ENCODE results near the gene TBL1XR1. TPM values are rescaled to one million over a fixed set of nuclear protein-coding genes. Genes with fewer than 3 reads are reported as not detected.

TBL1XR1 gene
- total and polyA plus RNA-seq, 2 of the 4 experiments (the other 2 are of a cell fraction) = 25.2 to 170 TPM

DNA sequence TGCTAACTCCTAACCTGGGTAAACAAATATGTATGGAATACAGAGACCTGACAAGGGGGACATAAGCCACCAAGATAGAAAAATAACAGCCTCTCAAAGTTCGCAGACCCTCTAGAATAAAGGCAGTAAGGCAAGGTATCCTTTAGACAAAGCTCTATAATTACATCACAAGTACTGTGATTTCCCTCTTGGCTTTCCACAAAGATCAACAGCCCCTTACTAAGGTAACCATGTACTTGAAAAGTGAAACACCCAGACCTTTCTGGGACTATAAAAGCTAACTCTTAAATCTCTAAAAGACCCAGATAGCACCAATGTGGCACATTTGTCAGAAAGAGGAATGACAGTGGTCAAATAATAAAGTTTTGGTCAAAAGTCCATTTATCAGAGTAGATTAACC is 51.9 kb downstream of the TBL1XR1 start:
- H2BK120ac ChIP-seq (ENCODE audit: low read depth, low read length) = no peak overlapping the region
- no peak overlapping the region for H4K91ac ChIP-seq (ENCODE audit: insufficient read depth, low read depth, low read length)
- no peak overlapping the region for H3K27ac ChIP-seq (ENCODE audit: insufficient read depth, low read length)
- no peak overlapping the region for H2BK20ac ChIP-seq (ENCODE audit: low read depth, low read length)
- intact Hi-C loops (cut with micrococcal nuclease) (no loop called here), dilution Hi-C loops (cut with HindIII; ENCODE audit: low sequenced_read_pairs, unreplicated experiment) (no loop called here), in situ Hi-C loops (cut with MboI; ENCODE audit: low sequenced_read_pairs) (no loop called here)
- H3K9me3 ChIP-seq (ENCODE audit: control insufficient read depth, insufficient read depth, low read length) = no peaks in the 10 kb centered on the region
- no peak overlapping the region for H2BK5ac ChIP-seq (ENCODE audit: low read depth, low read length, poor library complexity, severe bottlenecking)
- H3K4me3 ChIP-seq (ENCODE audit: insufficient read depth, low read depth, low read length) = no peak overlapping the region
- DNase-seq (no peak), ATAC-seq (ENCODE audit: low read depth) (no peak)
- no peaks in the 10 kb centered on the region for H3K36me3 ChIP-seq (ENCODE audit: control insufficient read depth, insufficient read depth, low read length)
- CTCF ChIA-PET = no interaction called here
- H3K56ac ChIP-seq (ENCODE audit: extremely low read depth, insufficient read depth, low read length) = no peak overlapping the region
- no peak overlapping the region for H3K14ac ChIP-seq (replicated peaks; ENCODE audit: low read depth, low read length)
- TF ChIP-seq CHD1 (IDR thresholded peaks at IDR 0.05; ENCODE audit: low read depth, low read length) = no peak
- no peak for TF ChIP-seq MAZ (IDR thresholded peaks at IDR 0.05; ENCODE audit: borderline replicate concordance, low read depth, low read length)
- no peak for TF ChIP-seq MXI1 (IDR thresholded peaks at IDR 0.05; ENCODE audit: borderline replicate concordance, low read depth, low read length)
- TF ChIP-seq, protein P1, sequence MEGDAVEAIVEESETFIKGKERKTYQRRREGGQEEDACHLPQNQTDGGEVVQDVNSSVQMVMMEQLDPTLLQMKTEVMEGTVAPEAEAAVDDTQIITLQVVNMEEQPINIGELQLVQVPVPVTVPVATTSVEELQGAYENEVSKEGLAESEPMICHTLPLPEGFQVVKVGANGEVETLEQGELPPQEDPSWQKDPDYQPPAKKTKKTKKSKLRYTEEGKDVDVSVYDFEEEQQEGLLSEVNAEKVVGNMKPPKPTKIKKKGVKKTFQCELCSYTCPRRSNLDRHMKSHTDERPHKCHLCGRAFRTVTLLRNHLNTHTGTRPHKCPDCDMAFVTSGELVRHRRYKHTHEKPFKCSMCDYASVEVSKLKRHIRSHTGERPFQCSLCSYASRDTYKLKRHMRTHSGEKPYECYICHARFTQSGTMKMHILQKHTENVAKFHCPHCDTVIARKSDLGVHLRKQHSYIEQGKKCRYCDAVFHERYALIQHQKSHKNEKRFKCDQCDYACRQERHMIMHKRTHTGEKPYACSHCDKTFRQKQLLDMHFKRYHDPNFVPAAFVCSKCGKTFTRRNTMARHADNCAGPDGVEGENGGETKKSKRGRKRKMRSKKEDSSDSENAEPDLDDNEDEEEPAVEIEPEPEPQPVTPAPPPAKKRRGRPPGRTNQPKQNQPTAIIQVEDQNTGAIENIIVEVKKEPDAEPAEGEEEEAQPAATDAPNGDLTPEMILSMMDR (conservative IDR thresholded peaks at IDR 0.05; ENCODE audit: low read depth, low read length) = no peak
- no peak for TF ChIP-seq RFX5 (IDR thresholded peaks at IDR 0.05; ENCODE audit: low read depth, low read length)
- TF ChIP-seq SMC3 (IDR thresholded peaks at IDR 0.05; ENCODE audit: low read depth, low read length) = no peak
- TF ChIP-seq CEBPB (IDR thresholded peaks at IDR 0.05; ENCODE audit: low read depth, low read length) = no peak
- no peak for TF ChIP-seq BHLHE40 (IDR thresholded peaks at IDR 0.05; ENCODE audit: low read depth, low read length)
- TF ChIP-seq POLR2A (IDR thresholded peaks at IDR 0.05; ENCODE audit: low read depth, low read length) = no peak
- no peak for TF ChIP-seq MAFK (IDR thresholded peaks at IDR 0.05; ENCODE audit: low read depth, low read length)
- TF ChIP-seq NFE2L2 (IDR thresholded peaks at IDR 0.05; ENCODE audit: low read depth, low read length) = no peak
- TF ChIP-seq RCOR1 (IDR thresholded peaks at IDR 0.05; ENCODE audit: insufficient replicate concordance, low read length) = no peak
- no peak for TF ChIP-seq RAD21 (IDR thresholded peaks at IDR 0.05; ENCODE audit: low read length)
- TF ChIP-seq, protein P2, sequence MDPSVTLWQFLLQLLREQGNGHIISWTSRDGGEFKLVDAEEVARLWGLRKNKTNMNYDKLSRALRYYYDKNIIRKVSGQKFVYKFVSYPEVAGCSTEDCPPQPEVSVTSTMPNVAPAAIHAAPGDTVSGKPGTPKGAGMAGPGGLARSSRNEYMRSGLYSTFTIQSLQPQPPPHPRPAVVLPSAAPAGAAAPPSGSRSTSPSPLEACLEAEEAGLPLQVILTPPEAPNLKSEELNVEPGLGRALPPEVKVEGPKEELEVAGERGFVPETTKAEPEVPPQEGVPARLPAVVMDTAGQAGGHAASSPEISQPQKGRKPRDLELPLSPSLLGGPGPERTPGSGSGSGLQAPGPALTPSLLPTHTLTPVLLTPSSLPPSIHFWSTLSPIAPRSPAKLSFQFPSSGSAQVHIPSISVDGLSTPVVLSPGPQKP (IDR thresholded peaks at IDR 0.05; ENCODE audit: borderline replicate concordance, low read depth, low read length) = no peak
- TF ChIP-seq, protein P3, sequence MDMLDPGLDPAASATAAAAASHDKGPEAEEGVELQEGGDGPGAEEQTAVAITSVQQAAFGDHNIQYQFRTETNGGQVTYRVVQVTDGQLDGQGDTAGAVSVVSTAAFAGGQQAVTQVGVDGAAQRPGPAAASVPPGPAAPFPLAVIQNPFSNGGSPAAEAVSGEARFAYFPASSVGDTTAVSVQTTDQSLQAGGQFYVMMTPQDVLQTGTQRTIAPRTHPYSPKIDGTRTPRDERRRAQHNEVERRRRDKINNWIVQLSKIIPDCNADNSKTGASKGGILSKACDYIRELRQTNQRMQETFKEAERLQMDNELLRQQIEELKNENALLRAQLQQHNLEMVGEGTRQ (IDR thresholded peaks at IDR 0.05; ENCODE audit: low read depth, low read length) = no peak
- no peak for TF ChIP-seq FOS (IDR thresholded peaks at IDR 0.05; ENCODE audit: low read depth, low read length)
- H2AFZ ChIP-seq (replicated peaks; ENCODE audit: low read length, poor library complexity) = no peak overlapping the region
- H4K20me1 ChIP-seq (ENCODE audit: insufficient read depth, low read length) = peaks cover 83% of the 10 kb centered on the region
- no peak overlapping the region for H2AK5ac ChIP-seq (ENCODE audit: low read depth, low read length)
- POLR2A ChIA-PET (ENCODE audit: unreplicated experiment) = no interaction called here
- no peak overlapping the region for H2BK15ac ChIP-seq (ENCODE audit: low read depth, low read length)
- H3K9ac ChIP-seq (ENCODE audit: low read depth, low read length) = no peak overlapping the region
- H3K4ac ChIP-seq (ENCODE audit: low read depth, low read length) = no peak overlapping the region
- no peak overlapping the region for H2AK9ac ChIP-seq (replicated peaks; ENCODE audit: low read depth, low read length, poor library complexity)
- no peak overlapping the region for H4K8ac ChIP-seq (ENCODE audit: low read depth in 2 of 2, low read length in 2 of 2)
- no peaks in the 10 kb centered on the region for H3K27me3 ChIP-seq (ENCODE audit: control insufficient read depth, insufficient read depth, low read length)
- no TSS peak for BruUV-seq (replicated peaks)
- WGBS, 2 experiments (ENCODE audit: extremely low coverage in 2 of 2, insufficient read length in 1 of 2) = no CpG with 5 or more reads among the region's 1 CpG
- H3K4me2 ChIP-seq (ENCODE audit: low read depth, low read length) = no peak overlapping the region
- no peak overlapping the region for H3K18ac ChIP-seq (ENCODE audit: low read depth, low read length)
- H3K79me1 ChIP-seq (ENCODE audit: low read depth in 1 of 2, low read length in 2 of 2) = peaks cover 32 to 73% of the 10 kb centered on the region in 2 experiments
- no peak overlapping the region for H4K5ac ChIP-seq (ENCODE audit: low read depth, low read length)
- H3K4me1 ChIP-seq (ENCODE audit: control insufficient read depth, insufficient read depth, low read length) = peaks cover 8% of the 10 kb centered on the region
- H3K23ac ChIP-seq (ENCODE audit: low read depth, low read length) = no peak overlapping the region
- peaks cover 17% of the 10 kb centered on the region; the same call in 1 of the 2 replicates for H3K9me1 ChIP-seq (ENCODE audit: insufficient read depth, low read length)

Measured in IMR-90 (cell line).